Activated CD8-positive, alpha-beta memory T cell treated with anti-CD3 and anti-CD28 coated beads for 4 hours (primary cell): ENCODE data around the gene RAD51B.

ENCODE experiments used
- DNase-seq, 2 donors: peaks; one replicate each; pipeline ENCODE4 v3.0.0-alpha.2; 2020; ENCODE audit warnings: low read depth in 2 of 2

Gene RAD51B

GRCh38 chr14:68231898-68232297 lies 412.3 kb downstream of the RAD51B start:
- no peak for DNase-seq

- no peak for DNase-seq
These were observed 412.9 kb downstream of the RAD51B start for GRCh38 chr14:68232300-68233055.

- DNase-seq = no peak
These were observed 413.7 kb downstream of the RAD51B start for GRCh38 chr14:68233101-68233784.

GRCh38 chr14:68234101-68234905 lies 414.7 kb downstream of the RAD51B start:
- no peak for DNase-seq

- DNase-seq = no peak
These were observed 415.4 kb downstream of the RAD51B start for GRCh38 chr14:68235011-68235410.

GRCh38 chr14:68236582-68237458 lies 417.2 kb downstream of the RAD51B start:
- no peak for DNase-seq

GRCh38 chr14:68238551-68238950 lies 419.0 kb downstream of the RAD51B start:
- no peak for DNase-seq

GRCh38 chr14:68238976-68239375 lies 419.4 kb downstream of the RAD51B start:
- DNase-seq = no peak

- DNase-seq = no peak
These were observed 420.6 kb downstream of the RAD51B start for GRCh38 chr14:68239988-68240771.

GRCh38 chr14:68241862-68242487 lies 422.4 kb downstream of the RAD51B start:
- no peak for DNase-seq

- DNase-seq = no peak
These were observed 424.0 kb downstream of the RAD51B start for GRCh38 chr14:68243450-68244010.

GRCh38 chr14:68244262-68244980 lies 424.8 kb downstream of the RAD51B start:
- no peak for DNase-seq

- no peak for DNase-seq
These were observed 425.8 kb downstream of the RAD51B start for GRCh38 chr14:68245146-68246073.

- DNase-seq = no peak
These were observed 426.7 kb downstream of the RAD51B start for GRCh38 chr14:68246074-68246785.

GRCh38 chr14:68246786-68247105 lies 427.2 kb downstream of the RAD51B start:
- no peak for DNase-seq

GRCh38 chr14:68247274-68247673 lies 427.7 kb downstream of the RAD51B start:
- no peak for DNase-seq

GRCh38 chr14:68247676-68248268 lies 428.2 kb downstream of the RAD51B start:
- no peak for DNase-seq
